Fibroblast of villous mesenchyme (primary cell): Measurements from ENCODE around the gene ATP6V1G1. TPM values are rescaled to one million over a fixed set of nuclear protein-coding genes. Genes with fewer than 3 reads are reported as not detected.

Experiments
- DNase-seq: peaks from one replicate; pipeline ENCODE4 v3.0.0-alpha.2; 2010; ENCODE audit warnings: low read depth
- H3K4me3 ChIP-seq: 2 replicates; pipeline ENCODE4 v1.5.1; 2011; ENCODE audit warnings: low read depth, mild to moderate bottlenecking, low read length
- small RNA-seq: library from RNA; depleted of rRNA; stranded (forward); fragments of <200 nt; gene quantifications from one replicate; pipeline ENCODE3, GENCODE V24; 2012
- total RNA-seq: library from RNA; depleted of rRNA; stranded (reverse); fragments of >200 nt; gene quantifications from 2 replicates; pipeline ENCODE4 v1.2.3, GENCODE V29; 2012
- TF ChIP-seq, protein P1 (sequence below): IDR thresholded peaks from 2 replicates; pipeline ENCODE4 v1.5.1; 2012; ENCODE audit warnings: low read depth, mild to moderate bottlenecking, low read length; ENCODE audit not compliant: insufficient read depth

The ATP6V1G1 gene
- total RNA-seq, 1 donor, result 123 TPM

DNA sequence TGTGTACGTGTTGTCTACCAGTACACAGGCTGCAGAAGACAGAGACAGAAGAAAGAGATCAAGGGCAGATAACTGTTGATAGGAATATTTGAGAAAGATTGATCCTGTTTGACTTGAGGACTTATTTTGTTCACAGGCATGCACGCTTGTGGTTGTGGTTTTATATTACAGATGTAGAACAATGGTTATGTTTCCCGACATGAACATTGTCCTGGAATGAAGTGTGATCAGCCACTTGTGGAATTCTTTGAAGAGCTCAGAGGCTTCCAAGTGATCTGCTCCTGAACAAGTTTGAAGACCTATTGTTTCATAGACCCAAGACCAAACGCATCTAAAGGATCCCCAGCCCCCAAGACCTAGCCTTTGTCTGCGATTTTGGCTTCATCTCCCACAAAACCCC, 56.3 kb downstream of the ATP6V1G1 start:
- no peak for DNase-seq
- TF ChIP-seq, protein P1, sequence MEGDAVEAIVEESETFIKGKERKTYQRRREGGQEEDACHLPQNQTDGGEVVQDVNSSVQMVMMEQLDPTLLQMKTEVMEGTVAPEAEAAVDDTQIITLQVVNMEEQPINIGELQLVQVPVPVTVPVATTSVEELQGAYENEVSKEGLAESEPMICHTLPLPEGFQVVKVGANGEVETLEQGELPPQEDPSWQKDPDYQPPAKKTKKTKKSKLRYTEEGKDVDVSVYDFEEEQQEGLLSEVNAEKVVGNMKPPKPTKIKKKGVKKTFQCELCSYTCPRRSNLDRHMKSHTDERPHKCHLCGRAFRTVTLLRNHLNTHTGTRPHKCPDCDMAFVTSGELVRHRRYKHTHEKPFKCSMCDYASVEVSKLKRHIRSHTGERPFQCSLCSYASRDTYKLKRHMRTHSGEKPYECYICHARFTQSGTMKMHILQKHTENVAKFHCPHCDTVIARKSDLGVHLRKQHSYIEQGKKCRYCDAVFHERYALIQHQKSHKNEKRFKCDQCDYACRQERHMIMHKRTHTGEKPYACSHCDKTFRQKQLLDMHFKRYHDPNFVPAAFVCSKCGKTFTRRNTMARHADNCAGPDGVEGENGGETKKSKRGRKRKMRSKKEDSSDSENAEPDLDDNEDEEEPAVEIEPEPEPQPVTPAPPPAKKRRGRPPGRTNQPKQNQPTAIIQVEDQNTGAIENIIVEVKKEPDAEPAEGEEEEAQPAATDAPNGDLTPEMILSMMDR, result no peak
- no peak overlapping the region for H3K4me3 ChIP-seq

Small RNA genes lying within 50 kb of the gene (small RNA-seq; reads per million reads assigned to genes)
- not detected for gene RF00019

Other genes starting within 250 kb of the ATP6V1G1 start
- 11.2 and 14.8 TPM in 2 replicates for gene AKNA, start 199.8 kb upstream of the ATP6V1G1 start, total RNA-seq
- 1.3 and 1.6 TPM in 2 replicates for gene WHRN, start 82.3 kb upstream of the ATP6V1G1 start, total RNA-seq
- gene TMEM268, start 23.5 kb downstream of the ATP6V1G1 start, total RNA-seq, result 7.3 and 11.0 TPM in 2 replicates
- gene TEX53, start 70.0 kb downstream of the ATP6V1G1 start, total RNA-seq, result not detected in 2 replicates
- gene TEX48, start 94.4 kb downstream of the ATP6V1G1 start, total RNA-seq, result not detected in 2 replicates
- gene TNFSF15, start 218.3 kb downstream of the ATP6V1G1 start, total RNA-seq, result 4.5 and 5.6 TPM in 2 replicates